ENCODE measurements around the gene DENND1A.

The DENND1A gene

GRCh38 chr9:123605286-123605685 lies 324.6 kb downstream of the DENND1A start:
- no peak for DNase-seq

- no peak for DNase-seq
Observed at GRCh38 chr9:123604861-123605260, 325.1 kb downstream of the DENND1A start.

- DNase-seq = no peak
Observed at GRCh38 chr9:123601828-123602227, 328.1 kb downstream of the DENND1A start.

- no peak for DNase-seq
Observed at GRCh38 chr9:123599781-123600180, 330.1 kb downstream of the DENND1A start.

- DNase-seq = no peak
Observed at GRCh38 chr9:123597876-123598556, 331.9 kb downstream of the DENND1A start.

- no peak for DNase-seq
Observed at GRCh38 chr9:123597048-123597447, 332.9 kb downstream of the DENND1A start.

- DNase-seq = no peak
Observed at GRCh38 chr9:123591283-123591682, 338.6 kb downstream of the DENND1A start.

- no peak for DNase-seq
Observed at GRCh38 chr9:123590499-123590898, 339.4 kb downstream of the DENND1A start.

- no peak for DNase-seq
Observed at GRCh38 chr9:123589361-123590239, 340.3 kb downstream of the DENND1A start.

GRCh38 chr9:123586275-123586674 lies 343.7 kb downstream of the DENND1A start:
- no peak for DNase-seq

- DNase-seq = no peak
Observed at GRCh38 chr9:123584202-123585176, 345.4 kb downstream of the DENND1A start.

GRCh38 chr9:123583646-123584045 lies 346.3 kb downstream of the DENND1A start:
- no peak for DNase-seq

GRCh38 chr9:123571240-123571639 lies 358.7 kb downstream of the DENND1A start:
- no peak for DNase-seq

- no peak for DNase-seq
Observed at GRCh38 chr9:123568691-123569688, 360.9 kb downstream of the DENND1A start.

GRCh38 chr9:123567013-123567412 lies 362.9 kb downstream of the DENND1A start:
- DNase-seq = no peak

GRCh38 chr9:123564652-123565051 lies 365.3 kb downstream of the DENND1A start:
- DNase-seq = no peak

GRCh38 chr9:123562844-123563346 lies 367.0 kb downstream of the DENND1A start:
- DNase-seq = peak in 1 of 2 experiments; percentile 28

GRCh38 chr9:123561046-123561445 lies 368.9 kb downstream of the DENND1A start:
- DNase-seq = no peak

- peak; percentile 44 to 65 for DNase-seq
Observed at GRCh38 chr9:123556464-123557435, 373.2 kb downstream of the DENND1A start.

- DNase-seq = no peak
Observed at GRCh38 chr9:123555646-123556045, 374.3 kb downstream of the DENND1A start.

Data from AML-193 (cell line).